Body of pancreas (tissue), 4 donors: ENCODE measurements around the gene THAP7.

Experiments used
- POLR2A ChIP-seq, 3 donors: fragments of 450-650 bp; IDR thresholded peaks; one replicate each; pipeline ENCODE4 v1.6.1; 2016; ENCODE audit warnings: antibody characterized with exemption in 3 of 3, mild to moderate bottlenecking in 2 of 3
- TF ChIP-seq, protein P1 (sequence below), 7 experiments: fragments of 450-650 bp in 4 of 7; fragments of 200-600 bp in 3 of 7; sonication (generic) in 3 of 7; IDR thresholded peaks; one replicate each; pipeline ENCODE4 v1.5.1; 2016 to 2019; ENCODE audit warnings: antibody characterized with exemption in 7 of 7

DNA sequence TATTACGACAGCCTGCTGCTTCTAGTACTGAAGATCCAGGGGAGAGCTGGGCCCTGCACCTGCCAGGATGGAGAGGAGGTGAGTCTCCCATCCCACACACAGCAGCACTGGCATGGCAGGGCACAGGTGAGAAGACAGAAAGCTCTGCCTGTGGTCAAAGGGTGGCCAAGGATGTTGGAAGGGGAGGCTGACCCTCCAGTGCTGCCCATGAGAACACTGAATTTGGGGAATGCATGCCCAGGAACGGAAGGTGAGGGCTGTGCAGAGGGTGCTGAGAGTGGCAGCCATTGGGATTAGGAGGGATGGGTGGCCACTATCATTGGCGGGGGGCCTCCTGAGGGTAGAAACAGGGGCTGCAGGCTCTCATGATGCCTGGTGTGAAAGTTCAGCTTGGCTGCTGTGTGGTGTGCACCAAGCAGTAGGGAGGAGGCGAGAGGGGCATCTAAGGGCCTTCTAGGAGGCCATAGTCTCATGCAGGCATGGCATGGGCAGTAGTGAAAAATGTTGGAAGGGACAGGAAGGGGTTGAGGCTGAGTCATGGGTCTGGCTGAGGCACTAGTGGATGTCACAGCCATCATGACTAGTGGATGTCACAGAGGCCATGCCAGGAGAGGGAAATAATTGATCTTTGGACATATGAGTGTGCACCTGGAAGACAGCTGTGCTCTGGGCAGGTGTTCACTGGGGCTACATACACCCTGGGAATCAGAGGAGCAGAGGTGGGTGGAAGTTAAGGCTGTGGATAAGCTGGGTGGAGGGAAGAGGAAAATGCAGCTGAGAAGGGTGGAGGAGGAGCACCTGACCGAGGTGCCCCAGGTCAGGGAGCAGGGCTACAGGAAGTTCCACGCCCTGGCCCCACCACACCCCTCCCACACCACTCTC lies 41.3 kb upstream of the THAP7 start:
- no peak for TF ChIP-seq POLR2A (IDR thresholded peaks at IDR 0.05)
- TF ChIP-seq, protein P1, sequence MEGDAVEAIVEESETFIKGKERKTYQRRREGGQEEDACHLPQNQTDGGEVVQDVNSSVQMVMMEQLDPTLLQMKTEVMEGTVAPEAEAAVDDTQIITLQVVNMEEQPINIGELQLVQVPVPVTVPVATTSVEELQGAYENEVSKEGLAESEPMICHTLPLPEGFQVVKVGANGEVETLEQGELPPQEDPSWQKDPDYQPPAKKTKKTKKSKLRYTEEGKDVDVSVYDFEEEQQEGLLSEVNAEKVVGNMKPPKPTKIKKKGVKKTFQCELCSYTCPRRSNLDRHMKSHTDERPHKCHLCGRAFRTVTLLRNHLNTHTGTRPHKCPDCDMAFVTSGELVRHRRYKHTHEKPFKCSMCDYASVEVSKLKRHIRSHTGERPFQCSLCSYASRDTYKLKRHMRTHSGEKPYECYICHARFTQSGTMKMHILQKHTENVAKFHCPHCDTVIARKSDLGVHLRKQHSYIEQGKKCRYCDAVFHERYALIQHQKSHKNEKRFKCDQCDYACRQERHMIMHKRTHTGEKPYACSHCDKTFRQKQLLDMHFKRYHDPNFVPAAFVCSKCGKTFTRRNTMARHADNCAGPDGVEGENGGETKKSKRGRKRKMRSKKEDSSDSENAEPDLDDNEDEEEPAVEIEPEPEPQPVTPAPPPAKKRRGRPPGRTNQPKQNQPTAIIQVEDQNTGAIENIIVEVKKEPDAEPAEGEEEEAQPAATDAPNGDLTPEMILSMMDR (IDR thresholded peaks at IDR 0.05): no peak
